SK-N-SH (cell line): ENCODE results near the gene LEMD1. TPM values are rescaled to one million over a fixed set of nuclear protein-coding genes. Genes with fewer than 3 reads are reported as not detected.

ENCODE experiments used
- CTCF ChIA-PET: fragments of 300-600, 350-600 bp; formaldehyde crosslinking; extraction: SDS; loops from one replicate; lab custom pipeline; 2021; lab: Yijun Ruan, JAX
- POLR2A ChIA-PET: fragments of 350-600 bp; sonication (Branson Sonifier 250); formaldehyde crosslinking; extraction: SDS; loops from one replicate; lab custom pipeline; 2020; ENCODE audit warnings: antibody characterized with exemption, inconsistent platforms; lab: Yijun Ruan, JAX
- DNase-seq: peaks from one replicate; pipeline ENCODE4 v3.0.0; 2012
- H2AFZ ChIP-seq: fragments of 200-600 bp; sonication (generic); 2 replicates; pipeline ENCODE4 v1.8.1; 2016; ENCODE audit warnings: antibody characterized with exemption, mild to moderate bottlenecking, low read depth
- H3F3A ChIP-seq: fragments of 200-600 bp; sonication (generic); replicated peaks from 2 replicates; pipeline ENCODE3; 2016; ENCODE audit warnings: antibody characterized with exemption, mild to moderate bottlenecking; ENCODE audit not compliant: insufficient read depth
- H3K27ac ChIP-seq, 2 experiments: fragments of 200-500 bp in 1 of 2; fragments of 200-600 bp in 1 of 2; sonication (Bioruptor generic) in 1 of 2; sonication (generic), shearing (Covaris generic) in 1 of 2; 2 replicates each; pipeline versions ENCODE4 v1.5.1 to v1.6.1; 2014 to 2016; ENCODE audit warnings: low read depth in 2 of 2, inconsistent platforms in 1 of 2, low read length in 1 of 2, mild to moderate bottlenecking in 1 of 2, mixed read lengths in 1 of 2
- H3K27me3 ChIP-seq: fragments of 200-600 bp; sonication (generic), shearing (Covaris generic); 2 replicates; pipeline ENCODE4 v1.6.1; 2016; ENCODE audit warnings: mixed run types; ENCODE audit not compliant: insufficient read depth
- H3K36me3 ChIP-seq, 2 experiments: fragments of 200-500 bp in 1 of 2; fragments of 200-600 bp in 1 of 2; sonication (Bioruptor generic) in 1 of 2; sonication (generic) in 1 of 2; replicated peaks in 1 of 2; 2 replicates each; pipeline versions ENCODE3 to v1.5.1; 2014 to 2016; ENCODE audit warnings: low read length in 1 of 2, mild to moderate bottlenecking in 1 of 2; ENCODE audit not compliant: insufficient read depth in 2 of 2, control insufficient read depth in 1 of 2
- H3K4me1 ChIP-seq, 2 experiments: fragments of 200-500 bp in 1 of 2; fragments of 200-600 bp in 1 of 2; sonication (Bioruptor generic) in 1 of 2; sonication (generic), shearing (Covaris generic) in 1 of 2; 2 replicates each; pipeline versions ENCODE4 v1.5.1 to v1.6.1; 2014 to 2016; ENCODE audit warnings: low read depth in 1 of 2, low read length in 1 of 2, mixed run types in 1 of 2; ENCODE audit not compliant: insufficient read depth in 2 of 2, control insufficient read depth in 1 of 2
- H3K4me2 ChIP-seq: fragments of 200-600 bp; sonication (generic), shearing (Covaris generic); 2 replicates; pipeline ENCODE4 v1.6.1; 2017; ENCODE audit warnings: mixed run types
- H3K4me3 ChIP-seq, 2 experiments: fragments of 200-500 bp in 1 of 2; fragments of 200-600 bp in 1 of 2; sonication (Bioruptor generic) in 1 of 2; sonication (generic), shearing (Covaris generic) in 1 of 2; 2 replicates each; pipeline versions ENCODE4 v1.5.1 to v1.8.1; 2014 to 2016; ENCODE audit warnings: low read depth in 2 of 2, inconsistent platforms in 1 of 2, low read length in 1 of 2, mild to moderate bottlenecking in 1 of 2, mixed read lengths in 1 of 2, moderate library complexity in 1 of 2
- H3K79me2 ChIP-seq: fragments of 200-600 bp; sonication (generic); 2 replicates; pipeline ENCODE4 v1.8.1; 2017; ENCODE audit warnings: mild to moderate bottlenecking; ENCODE audit not compliant: insufficient read depth
- H3K9ac ChIP-seq: fragments of 200-600 bp; sonication (generic); 2 replicates; pipeline ENCODE4 v1.6.1; 2017; ENCODE audit warnings: mixed run types
- H3K9me2 ChIP-seq: fragments of 200-600 bp; sonication (generic); 2 replicates; pipeline ENCODE4 v1.6.1; 2017; ENCODE audit warnings: mixed run types
- H3K9me3 ChIP-seq: fragments of 200-600 bp; sonication (generic); 2 replicates; pipeline ENCODE4 v1.6.1; 2017; ENCODE audit warnings: mixed run types, mild to moderate bottlenecking, moderate library complexity
- H4K20me1 ChIP-seq: fragments of 200-600 bp; sonication (generic); 2 replicates; pipeline ENCODE4 v1.6.1; 2017; ENCODE audit warnings: mild to moderate bottlenecking, mixed run types; ENCODE audit not compliant: insufficient read depth
- CHD2 ChIP-seq: fragments of 150-350 bp; IDR thresholded peaks from 2 replicates; pipeline ENCODE4 v1.6.1; 2018; ENCODE audit warnings: low read length; ENCODE audit not compliant: partially characterized antibody
- CTCF ChIP-seq: fragments of 200-600 bp; sonication (generic); IDR thresholded peaks from 2 replicates; pipeline ENCODE4 v1.6.1; 2017; ENCODE audit warnings: antibody characterized with exemption, mild to moderate bottlenecking, moderate library complexity
- ELF1 ChIP-seq: IDR thresholded peaks from 2 replicates; pipeline ENCODE4 v1.4.0; 2012
- EP300 ChIP-seq, 2 experiments: IDR thresholded peaks; 2 replicates each; pipeline versions ENCODE4 v1.4.0 to v1.6.1; 2012; ENCODE audit warnings: borderline replicate concordance in 1 of 2, low read depth in 1 of 2, low read length in 1 of 2
- FOSL2 ChIP-seq: IDR thresholded peaks from 2 replicates; pipeline ENCODE4 v1.4.0; 2012; ENCODE audit warnings: low read depth, mild to moderate bottlenecking, moderate library complexity, borderline replicate concordance
- FOXM1 ChIP-seq: IDR thresholded peaks from 2 replicates; pipeline ENCODE4 v1.4.0; 2012; ENCODE audit warnings: low read depth, mild to moderate bottlenecking
- GABPA ChIP-seq: IDR thresholded peaks from 2 replicates; pipeline ENCODE4 v1.4.0; 2012; ENCODE audit warnings: low read depth, mild to moderate bottlenecking
- IRF3 ChIP-seq: fragments of 150-350 bp; IDR thresholded peaks from 2 replicates; pipeline ENCODE4 v1.6.1; 2016; ENCODE audit warnings: mild to moderate bottlenecking, low read depth, low read length
- MAX ChIP-seq: IDR thresholded peaks from 2 replicates; pipeline ENCODE4 v1.4.0; 2012; ENCODE audit warnings: low read depth
- MXI1 ChIP-seq: IDR thresholded peaks from 2 replicates; pipeline ENCODE4 v1.6.1; 2012; ENCODE audit warnings: mild to moderate bottlenecking, low read depth, low read length, improper control_type of control experiment
- NRF1 ChIP-seq: IDR thresholded peaks from 2 replicates; pipeline ENCODE4 v1.6.1; 2012; ENCODE audit warnings: low read depth, mild to moderate bottlenecking, low read length
- RAD21 ChIP-seq: IDR thresholded peaks from 2 replicates; pipeline ENCODE4 v1.6.1; 2012; ENCODE audit warnings: mild to moderate bottlenecking, low read length
- RCOR1 ChIP-seq: fragments of 150-350 bp; IDR thresholded peaks from 2 replicates; pipeline ENCODE4 v1.6.1; 2017; ENCODE audit warnings: antibody characterized with exemption, low read length
- REST ChIP-seq: IDR thresholded peaks from 2 replicates; pipeline ENCODE4 v1.6.1; 2012; ENCODE audit warnings: mild to moderate bottlenecking, low read depth, low read length, moderate library complexity
- RFX5 ChIP-seq: IDR thresholded peaks from 2 replicates; pipeline ENCODE4 v1.6.1; 2012; ENCODE audit warnings: mild to moderate bottlenecking, improper control_type of control experiment, low read length
- RXRA ChIP-seq: IDR thresholded peaks from 2 replicates; pipeline ENCODE4 v1.4.0; 2012; ENCODE audit warnings: low read depth, mild to moderate bottlenecking, borderline replicate concordance
- SMC3 ChIP-seq: IDR thresholded peaks from 2 replicates; pipeline ENCODE4 v1.6.1; 2012; ENCODE audit warnings: low read depth, low read length, improper control_type of control experiment
- TAF1 ChIP-seq: IDR thresholded peaks from 2 replicates; pipeline ENCODE4 v1.6.1; 2012; ENCODE audit warnings: low read depth, mild to moderate bottlenecking, low read length, moderate library complexity, borderline replicate concordance
- TCF12 ChIP-seq: IDR thresholded peaks from 2 replicates; pipeline ENCODE4 v1.4.0; 2012
- WGBS: methylation state at CpG from one replicate; pipeline ENCODE4 v1.1.6; 2017; ENCODE audit warnings: low lambda C conversion rate; 5-methylcytosine and 5-hydroxymethylcytosine counted together
- polyA plus RNA-seq, 3 experiments: library from polyadenylated mRNA; depleted of rRNA; stranded (reverse); fragments of >200 nt; gene quantifications; 2 replicates each; pipeline ENCODE4 v1.2.3, GENCODE V29; 2012

LEMD1 gene
- polyA plus RNA-seq, 1 of the 3 experiments (the other 2 are of a cell fraction) = not detected

- no peak for DNase-seq
- Histone ChIP-seq H3K27me3 (no peaks in the 10 kb centered on the region; the same call in 1 of the 2 replicates), H2AFZ (no peak overlapping the region), H3K79me2 (no peaks in the 10 kb centered on the region), H4K20me1 (no peaks in the 10 kb centered on the region), H3K9ac (no peak overlapping the region), H3K9me2 (no peaks in the 10 kb centered on the region), H3K4me2 (no peak overlapping the region), H3K9me3 (no peaks in the 10 kb centered on the region), H3K27ac (no peak overlapping the region), H3K4me1 (peaks cover 0 to 8% of the 10 kb centered on the region in 2 experiments; a peak in 1 of 4 replicates), H3K4me3 (no peak overlapping the region), H3F3A (no peaks in the 10 kb centered on the region), H3K36me3 (no peaks in the 10 kb centered on the region)
- 86% methylated on average over 2 of the region's 4 CpGs for WGBS
- CTCF ChIA-PET = interaction anchor here (1.0 to 9.5 kb wide), 7 partner anchors 14 to 174 kb away, joined by 3 to 79 read pairs (median 6); no protein-coding TSS in a partner anchor
- POLR2A ChIA-PET = no interaction called here
- TF ChIP-seq EP300 (IDR thresholded peaks at IDR 0.05; ENCODE audit: borderline replicate concordance in 1 of 2, low read depth in 1 of 2, low read length in 1 of 2) = no peak
- no peak for TF ChIP-seq RCOR1
- TF ChIP-seq FOSL2 = no peak
- TF ChIP-seq CHD2 = no peak
- TF ChIP-seq RXRA = no peak
- no peak for TF ChIP-seq MAX
- no peak for TF ChIP-seq FOXM1
- TF ChIP-seq GABPA = no peak
- TF ChIP-seq TAF1 = no peak
Measured at GRCh38 chr1:205350124-205350523, 71.7 kb downstream of the LEMD1 start.

- Histone ChIP-seq H3K27me3 (no peaks in the 10 kb centered on the region; the same call in 1 of the 2 replicates), H3K36me3 (no peaks in the 10 kb centered on the region), H3K4me3 (no peak overlapping the region), H3K9me3 (no peaks in the 10 kb centered on the region), H3K4me1 (peaks cover 0 to 12% of the 10 kb centered on the region in 2 experiments; a peak in 1 of 4 replicates), H3K79me2 (no peaks in the 10 kb centered on the region), H3K9me2 (no peaks in the 10 kb centered on the region), H3K4me2 (no peak overlapping the region), H2AFZ (no peak overlapping the region), H3F3A (no peaks in the 10 kb centered on the region), H4K20me1 (no peaks in the 10 kb centered on the region), H3K9ac (no peak overlapping the region), H3K27ac (no peak overlapping the region)
- ChIA-PET CTCF (interaction anchor here (0.6 to 9.5 kb wide), 9 partner anchors 10 to 287 kb away, joined by 3 to 79 read pairs (median 5); no protein-coding TSS in a partner anchor), POLR2A (no interaction called here)
- 69% methylated on average over 3 of the region's 5 CpGs for WGBS
- no peak for DNase-seq
- TF ChIP-seq TCF12 (no peak), EP300 (IDR thresholded peaks at IDR 0.05; ENCODE audit: borderline replicate concordance in 1 of 2, low read depth in 1 of 2, low read length in 1 of 2) (no peak), SMC3 (no peak), NRF1 (no peak), RAD21 (no peak), FOSL2 (no peak), RFX5 (no peak), FOXM1 (no peak), CTCF (no peak), TAF1 (no peak), REST (no peak), ELF1 (no peak), IRF3 (no peak), MXI1 (no peak)
Measured at GRCh38 chr1:205348554-205349487, 73.0 kb downstream of the LEMD1 start.
